WTC11 (cell line): ENCODE results near the gene RIGI. TPM values are rescaled to one million over a fixed set of nuclear protein-coding genes. Genes with fewer than 3 reads are reported as not detected.

Experiments used
- ATAC-seq: fragments of 200-7000 bp; cut with Tn5 transposase; 2 replicates; pipeline ENCODE4 v1.10.0; 2021; ENCODE audit warnings: mild to moderate bottlenecking, moderate library complexity
- CTCF ChIA-PET: fragments of 300-600 bp; sonication (Branson Sonifier 250); formaldehyde crosslinking; loops from one replicate; lab custom pipeline; 2021; ENCODE audit warnings: antibody characterized with exemption; lab: Charles Lee
- POLR2A ChIA-PET: fragments of 350-600 bp; sonication (Branson Sonifier 250); formaldehyde crosslinking; loops from one replicate; lab custom pipeline; 2021; ENCODE audit warnings: antibody characterized with exemption; lab: Charles Lee
- DNase-seq: peaks from one replicate; pipeline ENCODE4 v3.0.0; 2021; ENCODE audit warnings: low spot score
- H3K27ac Mint-ChIP-seq: 2 replicates; pipeline ENCODE4 v1.8.0; 2021; ENCODE audit warnings: mixed read lengths
- H3K27me3 Mint-ChIP-seq: 2 replicates; pipeline ENCODE4 v1.8.0; 2021; ENCODE audit warnings: low read depth, mild to moderate bottlenecking, moderate library complexity, mixed read lengths
- H3K36me3 Mint-ChIP-seq: 2 replicates; pipeline ENCODE4 v1.8.0; 2021; ENCODE audit warnings: mixed read lengths
- H3K4me1 Mint-ChIP-seq: 2 replicates; pipeline ENCODE4 v1.8.0; 2022; ENCODE audit warnings: mixed read lengths
- H3K4me3 Mint-ChIP-seq: 2 replicates; pipeline ENCODE4 v1.8.0; 2021; ENCODE audit warnings: mild to moderate bottlenecking, moderate library complexity, mixed read lengths
- H3K9me3 Mint-ChIP-seq: 2 replicates; pipeline ENCODE4 v1.8.0; 2021; ENCODE audit warnings: mixed read lengths
- AFF4 ChIP-seq: sonication (generic); formaldehyde crosslinking; IDR thresholded peaks from 2 replicates; pipeline ENCODE4 v1.8.1; 2023; ENCODE audit warnings: mild to moderate bottlenecking, missing genetic modification reagents, borderline replicate concordance
- FOXK1 ChIP-seq: sonication (generic); formaldehyde crosslinking; IDR thresholded peaks from 2 replicates; pipeline ENCODE4 v1.8.0; 2022; ENCODE audit warnings: mild to moderate bottlenecking, moderate library complexity, missing genetic modification reagents
- JUN ChIP-seq: sonication (generic); formaldehyde crosslinking; IDR thresholded peaks from 2 replicates; pipeline ENCODE4 v1.8.0; 2023; ENCODE audit warnings: mild to moderate bottlenecking, missing genetic modification reagents
- MAX ChIP-seq: sonication (generic); formaldehyde crosslinking; IDR thresholded peaks from 2 replicates; pipeline ENCODE4 v1.8.0; 2022; ENCODE audit warnings: mild to moderate bottlenecking, missing genetic modification reagents
- NFYB ChIP-seq: sonication (generic); formaldehyde crosslinking; conservative IDR thresholded peaks from 2 replicates; pipeline ENCODE4 v1.8.0; 2022; ENCODE audit warnings: low read depth, missing genetic modification reagents
- PREB ChIP-seq: sonication (generic); formaldehyde crosslinking; IDR thresholded peaks from 2 replicates; pipeline ENCODE4 v1.8.1; 2022; ENCODE audit warnings: mild to moderate bottlenecking, missing genetic modification reagents, moderate library complexity, borderline replicate concordance
- RELA ChIP-seq: sonication (generic); formaldehyde crosslinking; IDR thresholded peaks from 2 replicates; pipeline ENCODE4 v1.8.1; 2022; ENCODE audit warnings: missing genetic modification reagents, mild to moderate bottlenecking, borderline replicate concordance
- RORB ChIP-seq: fragments of 250-450 bp; sonication (Bioruptor Pico); IDR thresholded peaks from 2 replicates; pipeline ENCODE4 v1.9.0; 2021; ENCODE audit warnings: mild to moderate bottlenecking
- TCF7 ChIP-seq: sonication (generic); formaldehyde crosslinking; IDR thresholded peaks from 2 replicates; pipeline ENCODE4 v1.8.0; 2022; ENCODE audit warnings: mild to moderate bottlenecking, low read depth, missing genetic modification reagents, moderate library complexity
- ZNF121 ChIP-seq: sonication (generic); formaldehyde crosslinking; IDR thresholded peaks from 2 replicates; pipeline ENCODE4 v1.8.0; 2023; ENCODE audit warnings: missing genetic modification reagents
- ZNF396 ChIP-seq: fragments of 250-450 bp; sonication (Bioruptor Pico); IDR thresholded peaks from 2 replicates; pipeline ENCODE4 v1.8.0; 2021; ENCODE audit warnings: mild to moderate bottlenecking, moderate library complexity, borderline replicate concordance
- ZNF423 ChIP-seq: fragments of 250-450 bp; sonication (Bioruptor Pico); IDR thresholded peaks from 2 replicates; pipeline ENCODE4 v2.1.2; 2022; ENCODE audit warnings: mild to moderate bottlenecking, moderate library complexity
- total RNA-seq: library from RNA; stranded (reverse); gene quantifications from 3 replicates; pipeline ENCODE4 v1.2.3, GENCODE V29; 2021
- TF ChIP-seq, protein P1 (sequence below): sonication (generic); formaldehyde crosslinking; IDR thresholded peaks from 2 replicates; pipeline ENCODE4 v1.8.0; 2023; ENCODE audit warnings: missing genetic modification reagents
- TF ChIP-seq, protein P2 (sequence below): fragments of 250-450 bp; sonication (Bioruptor Pico); conservative IDR thresholded peaks from 2 replicates; pipeline ENCODE4 v1.9.0; 2021; ENCODE audit warnings: mild to moderate bottlenecking
- TF ChIP-seq, protein P3 (sequence below): fragments of 250-450 bp; sonication (Bioruptor Pico); IDR thresholded peaks from 2 replicates; pipeline ENCODE4 v2.1.2; 2022; ENCODE audit warnings: mild to moderate bottlenecking, moderate library complexity
- TF ChIP-seq, protein P4 (sequence below): sonication (generic); formaldehyde crosslinking; IDR thresholded peaks from 2 replicates; pipeline ENCODE4 v1.8.1; 2023; ENCODE audit warnings: mild to moderate bottlenecking, missing genetic modification reagents

Gene RIGI
- total RNA-seq, 1 experiment from 2014 or later: 7.5 TPM

GRCh38 chr9:32500768-32501167 is 25.2 kb downstream of the RIGI start:
- POLR2A ChIA-PET: no interaction called here
- DNase-seq: no peak
- TF ChIP-seq JUN (CRISPR knock-in tag) (no peak), RELA (no peak), ZNF396 (CRISPR knock-in tag) (no peak), PREB (CRISPR knock-in tag) (no peak), AFF4 (CRISPR knock-in tag) (no peak), MAX (no peak), FOXK1 (CRISPR knock-in tag) (no peak)
- TF ChIP-seq, protein P1, sequence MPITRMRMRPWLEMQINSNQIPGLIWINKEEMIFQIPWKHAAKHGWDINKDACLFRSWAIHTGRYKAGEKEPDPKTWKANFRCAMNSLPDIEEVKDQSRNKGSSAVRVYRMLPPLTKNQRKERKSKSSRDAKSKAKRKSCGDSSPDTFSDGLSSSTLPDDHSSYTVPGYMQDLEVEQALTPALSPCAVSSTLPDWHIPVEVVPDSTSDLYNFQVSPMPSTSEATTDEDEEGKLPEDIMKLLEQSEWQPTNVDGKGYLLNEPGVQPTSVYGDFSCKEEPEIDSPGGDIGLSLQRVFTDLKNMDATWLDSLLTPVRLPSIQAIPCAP (CRISPR knock-in tag): no peak
- TF ChIP-seq, protein P2, sequence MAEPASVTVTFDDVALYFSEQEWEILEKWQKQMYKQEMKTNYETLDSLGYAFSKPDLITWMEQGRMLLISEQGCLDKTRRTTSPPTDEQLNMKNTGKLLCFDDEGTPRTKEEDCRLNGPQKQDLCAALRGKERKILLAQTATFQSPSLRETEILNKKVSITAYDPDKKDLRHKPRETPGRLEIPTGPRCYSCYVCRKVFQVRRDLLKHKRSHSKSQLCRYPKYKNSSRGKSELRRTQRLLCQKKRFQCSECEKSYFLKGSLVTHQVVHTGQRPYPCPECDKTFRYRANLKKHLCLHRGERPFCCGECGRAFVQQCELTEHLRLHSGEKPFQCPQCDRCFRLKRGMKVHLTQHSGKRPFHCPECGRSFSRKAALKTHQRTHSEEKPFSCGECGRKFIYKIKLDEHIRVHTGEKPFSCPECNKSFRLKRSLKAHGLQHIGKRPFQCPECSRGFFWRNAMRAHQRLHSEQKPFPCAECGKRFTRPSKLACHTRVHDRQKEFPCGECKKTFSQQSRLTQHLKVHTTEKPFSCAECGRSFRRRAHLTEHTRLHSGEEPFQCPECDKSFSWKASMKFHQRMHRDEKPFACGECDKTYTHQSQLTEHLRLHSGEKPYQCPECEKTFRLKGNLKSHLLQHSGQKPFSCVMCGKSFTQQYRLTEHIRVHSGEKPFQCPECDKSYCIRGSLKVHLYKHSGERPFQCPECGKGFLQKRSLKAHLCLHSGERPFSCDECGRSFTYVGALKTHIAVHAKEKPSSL: no peak
- TF ChIP-seq, protein P3, sequence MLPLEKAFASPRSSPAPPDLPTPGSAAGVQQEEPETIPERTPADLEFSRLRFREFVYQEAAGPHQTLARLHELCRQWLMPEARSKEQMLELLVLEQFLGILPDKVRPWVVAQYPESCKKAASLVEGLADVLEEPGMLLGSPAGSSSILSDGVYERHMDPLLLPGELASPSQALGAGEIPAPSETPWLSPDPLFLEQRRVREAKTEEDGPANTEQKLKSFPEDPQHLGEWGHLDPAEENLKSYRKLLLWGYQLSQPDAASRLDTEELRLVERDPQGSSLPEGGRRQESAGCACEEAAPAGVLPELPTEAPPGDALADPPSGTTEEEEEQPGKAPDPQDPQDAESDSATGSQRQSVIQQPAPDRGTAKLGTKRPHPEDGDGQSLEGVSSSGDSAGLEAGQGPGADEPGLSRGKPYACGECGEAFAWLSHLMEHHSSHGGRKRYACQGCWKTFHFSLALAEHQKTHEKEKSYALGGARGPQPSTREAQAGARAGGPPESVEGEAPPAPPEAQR (CRISPR knock-in tag): no peak
- TF ChIP-seq, all 79 proteins: peak for 0
- no peaks in the 10 kb centered on the region for H3K27me3 Mint-ChIP-seq
- no peak for ATAC-seq
- no peak overlapping the region for H3K27ac Mint-ChIP-seq
- H3K4me3 Mint-ChIP-seq: no peak overlapping the region
- peaks cover 37% of the 10 kb centered on the region for H3K36me3 Mint-ChIP-seq
- H3K4me1 Mint-ChIP-seq: peaks cover 9% of the 10 kb centered on the region
- H3K9me3 Mint-ChIP-seq: peaks cover 35% of the 10 kb centered on the region
- CTCF ChIA-PET: no interaction called here

DNA sequence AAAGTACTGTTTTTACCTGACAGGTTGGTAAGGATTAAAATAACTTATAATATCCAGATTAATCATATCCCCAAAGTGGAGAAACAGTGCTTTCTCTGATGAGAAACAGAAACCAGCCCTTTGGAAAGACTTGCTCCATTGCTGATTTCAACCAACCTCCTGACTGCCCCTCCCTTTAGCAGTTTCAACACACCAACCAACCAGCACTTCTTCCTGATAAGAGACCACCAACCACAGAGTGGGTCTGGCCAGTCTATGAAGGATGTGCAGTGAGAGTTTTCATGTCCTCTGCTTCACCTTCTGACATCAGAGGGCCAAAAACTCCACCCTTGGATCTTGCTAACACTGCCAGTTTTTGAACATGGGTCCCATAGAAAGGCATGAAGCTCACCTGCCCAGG is 28.1 kb downstream of the RIGI start:
- DNase-seq: no peak
- CTCF ChIA-PET: no interaction called here
- Mint-ChIP-seq H3K27ac (no peak overlapping the region; the same call in 1 of the 2 replicates), H3K36me3 (peaks cover 37% of the 10 kb centered on the region), H3K27me3 (no peaks in the 10 kb centered on the region), H3K4me1 (peaks cover 4% of the 10 kb centered on the region), H3K9me3 (peaks cover 33% of the 10 kb centered on the region), H3K4me3 (no peak overlapping the region)
- no peak for ATAC-seq
- POLR2A ChIA-PET: no interaction called here
- TF ChIP-seq RORB (CRISPR knock-in tag): no peak
- TF ChIP-seq, protein P4, sequence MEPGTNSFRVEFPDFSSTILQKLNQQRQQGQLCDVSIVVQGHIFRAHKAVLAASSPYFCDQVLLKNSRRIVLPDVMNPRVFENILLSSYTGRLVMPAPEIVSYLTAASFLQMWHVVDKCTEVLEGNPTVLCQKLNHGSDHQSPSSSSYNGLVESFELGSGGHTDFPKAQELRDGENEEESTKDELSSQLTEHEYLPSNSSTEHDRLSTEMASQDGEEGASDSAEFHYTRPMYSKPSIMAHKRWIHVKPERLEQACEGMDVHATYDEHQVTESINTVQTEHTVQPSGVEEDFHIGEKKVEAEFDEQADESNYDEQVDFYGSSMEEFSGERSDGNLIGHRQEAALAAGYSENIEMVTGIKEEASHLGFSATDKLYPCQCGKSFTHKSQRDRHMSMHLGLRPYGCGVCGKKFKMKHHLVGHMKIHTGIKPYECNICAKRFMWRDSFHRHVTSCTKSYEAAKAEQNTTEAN: no peak
- TF ChIP-seq ZNF423 (CRISPR knock-in tag): no peak
- no peak for TF ChIP-seq NFYB
- no peak for TF ChIP-seq ZNF121 (CRISPR knock-in tag)
- TF ChIP-seq TCF7 (CRISPR knock-in tag): no peak
- TF ChIP-seq FOXK1 (CRISPR knock-in tag): no peak
